ENCODE measurements around the gene SOX30.

Gene SOX30

DNA sequence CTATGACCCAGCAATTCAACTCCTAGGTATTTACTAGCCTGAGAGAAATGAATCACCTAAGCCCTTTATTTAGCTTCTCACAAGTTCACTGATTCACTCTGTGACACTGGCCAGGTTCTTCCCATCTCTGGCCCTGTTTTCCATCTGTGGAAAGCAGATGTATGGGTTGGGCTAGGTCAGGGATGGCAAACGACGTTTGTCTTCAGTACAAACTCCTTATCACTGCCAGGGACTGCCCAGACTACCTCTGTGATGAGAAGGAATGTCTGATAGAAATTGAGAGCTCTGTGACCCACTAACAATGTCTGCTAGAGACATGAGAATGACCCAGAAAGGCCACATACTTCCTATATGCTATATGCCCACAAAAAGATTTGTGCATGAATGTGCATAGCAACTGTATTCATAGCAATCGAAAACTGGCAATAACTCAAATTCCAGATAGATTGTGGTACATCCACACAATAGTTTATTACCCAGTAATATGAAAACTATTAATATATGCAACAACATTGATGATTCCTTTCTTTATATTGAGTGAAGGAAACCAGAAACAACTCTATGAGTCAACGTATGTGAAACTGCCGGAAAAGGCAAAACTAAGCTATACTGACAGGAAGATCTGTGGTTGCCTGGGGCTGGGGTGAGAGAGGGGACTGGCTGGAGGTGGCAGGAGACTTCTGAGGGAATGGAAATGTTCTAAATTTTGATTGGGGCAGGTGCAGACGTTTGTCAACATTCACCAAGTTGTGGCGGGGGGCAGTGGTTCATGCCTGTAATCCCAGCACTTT, 44.7 kb downstream of the SOX30 start:
- DNase-seq (ENCODE audit: low spot score), result no peak

GRCh38 chr5:157606046-157606445, 46.2 kb downstream of the SOX30 start:
- DNase-seq (ENCODE audit: low spot score), result no peak

GRCh38 chr5:157603333-157604190, 48.7 kb downstream of the SOX30 start:
- no peak for DNase-seq (ENCODE audit: low spot score)

GRCh38 chr5:157602505-157602904, 49.7 kb downstream of the SOX30 start:
- no peak for DNase-seq (ENCODE audit: low spot score)

DNA sequence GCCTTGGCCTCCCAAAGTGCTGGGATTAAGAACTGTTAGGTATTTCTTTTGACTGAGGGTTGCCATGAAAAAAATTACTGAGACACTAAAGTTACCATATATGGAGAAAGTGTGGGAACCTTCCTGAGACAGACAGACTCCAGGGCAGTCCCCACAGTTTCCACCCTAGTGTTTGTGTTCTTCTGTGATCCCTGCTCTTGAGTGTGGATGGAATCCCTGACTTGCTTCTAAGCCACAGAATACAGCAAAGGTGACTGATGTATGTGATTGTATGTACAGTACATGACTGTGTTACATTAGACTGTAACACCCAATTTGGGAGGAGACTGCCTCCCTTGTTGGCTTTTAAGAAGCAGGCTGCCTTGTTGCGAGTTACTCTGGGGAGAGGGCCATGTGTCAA, 52.0 kb downstream of the SOX30 start:
- DNase-seq (ENCODE audit: low spot score), result no peak

- DNase-seq (ENCODE audit: low spot score), result no peak
Measured at GRCh38 chr5:157599565-157599964, 52.7 kb downstream of the SOX30 start.

DNA sequence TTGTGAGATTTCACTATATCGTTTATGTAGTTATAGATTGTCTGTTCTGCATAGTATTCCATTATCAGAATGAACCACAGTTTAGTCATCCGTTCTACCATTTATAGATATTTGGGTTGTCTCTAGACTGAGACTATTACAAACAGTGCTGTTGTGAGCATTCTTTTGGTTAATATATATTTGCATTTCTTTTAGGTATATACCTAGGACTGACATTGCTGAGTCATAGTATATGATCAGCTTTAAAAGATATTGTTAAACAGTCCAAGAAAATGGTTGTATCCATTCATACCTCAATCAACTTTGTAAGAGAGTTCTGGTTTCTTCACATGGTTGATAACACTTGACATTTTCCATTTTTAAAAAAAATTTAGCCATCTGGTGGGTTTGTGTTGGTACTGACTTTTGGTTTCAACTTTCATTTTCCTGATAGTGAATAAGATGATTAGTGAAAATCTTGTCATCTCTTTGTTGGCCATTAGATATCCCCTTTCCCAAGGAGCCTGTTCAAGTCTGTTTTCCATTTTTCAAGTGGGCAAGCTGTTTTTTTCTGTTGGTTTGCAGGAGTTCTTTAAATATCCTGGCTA, 53.8 kb downstream of the SOX30 start:
- no peak for DNase-seq (ENCODE audit: low spot score)

- DNase-seq (ENCODE audit: low spot score), result no peak
Measured at GRCh38 chr5:157597277-157597676, 55.0 kb downstream of the SOX30 start.

DNA sequence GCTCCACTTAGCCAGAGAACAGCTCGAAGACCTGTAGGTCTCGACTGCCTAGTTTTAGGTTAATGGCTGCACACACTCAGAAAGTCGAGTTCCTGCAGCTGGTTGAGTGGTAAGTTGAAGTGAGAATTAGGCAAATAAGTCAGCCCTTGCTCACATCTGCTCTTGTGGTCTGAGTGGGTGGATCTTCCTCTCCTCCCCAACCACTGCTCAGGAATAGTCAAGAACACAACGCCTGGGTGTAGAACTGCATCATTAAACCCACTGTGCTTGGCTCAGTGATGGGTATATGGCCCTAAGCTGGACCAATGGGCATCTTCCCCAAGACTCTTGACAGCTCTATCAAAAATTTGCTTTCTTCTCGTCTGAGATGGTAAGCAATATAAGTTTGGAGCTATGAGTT, 55.8 kb downstream of the SOX30 start:
- no peak for DNase-seq (ENCODE audit: low spot score)

GRCh38 chr5:157594675-157595459, 57.4 kb downstream of the SOX30 start:
- DNase-seq (ENCODE audit: low spot score), result no peak

GRCh38 chr5:157594257-157594656, 58.0 kb downstream of the SOX30 start:
- DNase-seq (ENCODE audit: low spot score), result no peak

- DNase-seq (ENCODE audit: low spot score), result no peak
Measured at GRCh38 chr5:157593052-157593757, 59.0 kb downstream of the SOX30 start.

DNA sequence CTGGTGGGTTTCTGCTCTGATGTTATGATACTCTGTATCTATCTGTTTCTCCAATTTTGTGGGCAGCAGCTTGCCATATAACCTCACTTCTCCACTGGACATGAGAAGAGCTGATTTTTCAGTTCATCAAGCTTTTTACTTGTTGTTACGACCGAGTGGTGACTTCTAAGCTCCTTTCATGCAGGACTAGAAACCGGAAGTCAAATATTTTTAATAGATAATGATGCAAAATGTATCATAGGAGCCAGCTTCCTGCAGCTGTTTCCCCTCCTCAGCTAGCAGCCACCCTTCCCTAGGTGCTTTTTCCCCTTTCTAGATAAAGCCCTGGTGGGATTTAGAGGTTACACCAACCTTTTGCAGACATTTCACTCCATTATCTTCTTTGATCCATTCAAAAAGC, 59.6 kb downstream of the SOX30 start:
- DNase-seq (ENCODE audit: low spot score), result no peak

DNA sequence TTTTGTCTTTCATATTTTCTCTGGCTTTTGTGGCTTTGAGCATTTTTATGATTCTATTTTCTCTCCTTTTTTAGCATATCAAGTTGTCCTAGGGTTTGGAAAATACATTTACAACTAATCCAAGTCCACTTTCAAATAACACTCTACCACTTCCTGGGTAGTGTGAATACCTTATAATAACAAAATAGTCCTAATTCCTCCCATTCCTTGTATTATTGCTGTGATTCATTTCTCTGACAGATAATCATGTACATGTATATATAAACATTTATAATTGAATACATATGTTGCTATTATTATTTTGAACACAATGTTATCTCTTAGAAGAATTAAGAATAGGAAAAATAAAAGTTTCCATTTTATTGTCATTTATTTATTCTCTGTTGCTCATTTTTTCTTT, 61.8 kb downstream of the SOX30 start:
- no peak for DNase-seq (ENCODE audit: low spot score)

- DNase-seq (ENCODE audit: low spot score), result no peak
Measured at GRCh38 chr5:157584628-157585027, 67.6 kb downstream of the SOX30 start.

GRCh38 chr5:157582731-157583620, 69.3 kb downstream of the SOX30 start:
- DNase-seq (ENCODE audit: low spot score), result no peak

GRCh38 chr5:157581901-157582300, 70.3 kb downstream of the SOX30 start:
- no peak for DNase-seq (ENCODE audit: low spot score)

DNA sequence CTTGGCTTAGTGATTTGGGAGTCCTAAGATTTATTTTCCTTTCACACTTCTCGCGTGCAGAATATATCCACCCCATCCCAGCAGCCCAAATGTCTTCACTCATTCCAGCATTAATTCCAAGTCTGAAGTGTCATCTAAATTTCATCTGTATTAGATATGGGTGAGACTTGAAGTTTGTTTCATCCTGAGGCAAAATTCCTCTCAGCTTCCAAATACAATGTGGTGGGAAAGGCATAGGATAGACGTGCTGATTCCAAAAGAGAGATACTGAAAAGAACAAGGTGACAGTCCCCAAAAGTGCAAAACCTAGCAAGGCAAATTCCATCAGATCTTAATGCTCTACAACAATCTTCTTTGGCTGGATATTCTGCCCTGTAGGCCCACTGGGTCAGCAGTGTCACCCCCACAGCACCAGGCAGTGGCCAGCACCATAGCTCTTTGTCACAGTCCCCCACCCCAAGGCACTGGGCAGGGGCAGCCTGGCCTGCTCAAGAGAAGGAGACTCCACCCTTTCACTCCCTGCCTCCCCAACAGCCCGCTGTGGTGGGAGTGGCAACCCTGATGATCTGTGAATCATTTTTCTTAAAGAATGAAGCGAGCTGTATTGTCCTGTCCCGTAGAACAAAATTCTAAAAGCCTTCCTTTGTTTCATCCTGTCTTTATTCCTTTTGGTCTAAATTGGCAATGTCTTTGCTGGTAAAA, 74.0 kb downstream of the SOX30 start:
- no peak for DNase-seq (ENCODE audit: low spot score)

DNA sequence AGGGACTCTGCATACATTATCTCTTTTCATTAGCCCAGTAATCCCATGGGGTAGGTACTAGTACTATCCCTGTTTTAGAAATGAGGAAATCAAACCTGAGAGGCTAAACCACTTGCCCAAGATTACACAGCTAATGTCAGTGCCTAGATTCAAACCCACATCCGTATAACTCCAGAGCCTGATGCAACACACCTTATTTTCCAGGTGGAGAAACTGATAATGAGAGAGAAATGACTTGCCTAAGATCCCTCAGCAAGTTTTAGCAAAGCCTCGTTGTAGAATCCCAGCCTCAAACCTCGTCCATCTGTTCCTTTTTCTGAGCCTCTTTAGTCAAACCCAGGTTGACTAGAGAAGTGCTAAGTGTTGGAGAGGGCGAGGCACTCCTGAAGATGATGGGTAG, 75.6 kb downstream of the SOX30 start:
- DNase-seq (ENCODE audit: low spot score), result no peak
